Temporal lobe (tissue), 2 donors: ENCODE data around the gene WASHC2C. TPM values are rescaled to one million over a fixed set of nuclear protein-coding genes. Genes with fewer than 3 reads are reported as not detected.

Source experiments
- small RNA-seq: library from RNA; depleted of rRNA; stranded (forward); fragments of <200 nt; gene quantifications from one replicate; pipeline ENCODE3, GENCODE V24; 2014; ENCODE audit warnings: low replicate concordance
- total RNA-seq: library from RNA; depleted of rRNA; stranded (reverse); fragments of >200 nt; gene quantifications from one replicate; pipeline ENCODE4 v1.2.3, GENCODE V29; 2014

The WASHC2C gene
- total RNA-seq, 1 donor from 2014 or later: 35.9 TPM

Small RNA genes within 50 kb of the gene (small RNA-seq; reads per million reads assigned to genes)
- not detected for gene AC012044.1

Other genes with a start within 250 kb of the WASHC2C start
- gene ZFAND4, start 54.5 kb upstream of the WASHC2C start, total RNA-seq: 11.8 TPM
- 8.6 TPM for gene AGAP4, start 120.2 kb downstream of the WASHC2C start, total RNA-seq
- 43.8 TPM for gene TIMM23, start 245.2 kb downstream of the WASHC2C start, total RNA-seq